ENCODE measurements around the gene POLQ. TPM values are rescaled to one million over a fixed set of nuclear protein-coding genes. Genes with fewer than 3 reads are reported as not detected.

POLQ gene
- total and polyA plus RNA-seq, 9 of the 15 experiments (the other 6 are each of a cell fraction or from before 2014, with no cell fraction given): 1.5 to 19.0 (median 8.8) TPM

- H3K9ac ChIP-seq (ENCODE audit: insufficient read depth in 1 of 2, low read depth in 2 of 2, low read length in 2 of 2): no peak overlapping the region
- no peak overlapping the region for H2AFZ ChIP-seq (ENCODE audit: low read depth, low read length)
- no peak for FAIRE-seq
- in situ Hi-C loops (cut with MboI): no loop called here
- BruUV-seq (replicated peaks): no TSS peak
- H3K9me1 ChIP-seq (ENCODE audit: control insufficient read depth, insufficient read depth, low read length): no peaks in the 10 kb centered on the region
- H3K9me3 ChIP-seq (replicated peaks; ENCODE audit: control insufficient read depth, insufficient read depth, low read depth, low read length): no peaks in the 10 kb centered on the region
- no peaks in the 10 kb centered on the region for H3K4me1 ChIP-seq (replicated peaks in 1 of 2; ENCODE audit: control insufficient read depth in 2 of 2, insufficient read depth in 2 of 2, low read length in 2 of 2)
- H3K27ac ChIP-seq (ENCODE audit: extremely low read depth, low read depth, low read length): no peak overlapping the region
- intact Hi-C loops (cut with micrococcal nuclease): no loop called here
- no peaks in the 10 kb centered on the region for H3K27me3 ChIP-seq (ENCODE audit: control insufficient read depth in 2 of 2, insufficient read depth in 2 of 2, low read length in 2 of 2)
- no peak for TF ChIP-seq ZNF175 (CRISPR knock-in tag; IDR thresholded peaks at IDR 0.05; ENCODE audit: low read depth)
- TF ChIP-seq MYC (IDR thresholded peaks at IDR 0.05; ENCODE audit: low read depth, low read length): no peak
- no peak for TF ChIP-seq MYC (CRISPR knock-in tag; IDR thresholded peaks at IDR 0.05; ENCODE audit: borderline replicate concordance, low read depth)
- no peak for TF ChIP-seq YBX1 (IDR thresholded peaks at IDR 0.05)
- CTCF ChIA-PET (ENCODE audit: low intra/inter-chr PET ratio): no interaction called here
- no peak overlapping the region for H3K4me3 ChIP-seq
- POLR2A ChIA-PET: no interaction called here
- H3K4me2 ChIP-seq (ENCODE audit: insufficient read depth, low read length): no peak overlapping the region
- H3K36me3 ChIP-seq (ENCODE audit: control insufficient read depth, insufficient read depth, low read length): peaks cover 44% of the 10 kb centered on the region; the same call in 2 of the 3 replicates
- no peaks in the 10 kb centered on the region for H4K20me1 ChIP-seq (replicated peaks; ENCODE audit: control insufficient read depth, insufficient read depth, low read length)
- 100% methylated on average over 1 of the region's 1 CpG for WGBS (ENCODE audit: insufficient coverage, low coverage, missing lambda C conversion rate)
- DNase-seq (ENCODE audit: extremely low read depth in 1 of 4, low spot score in 3 of 4): no peak
- no peaks in the 10 kb centered on the region for H3K79me2 ChIP-seq (ENCODE audit: control insufficient read depth, insufficient read depth, low read length)
- no peak for ATAC-seq
These were observed 62.5 kb downstream of the POLQ start for GRCh38 chr3:121483290-121483689.

- CTCF ChIA-PET (ENCODE audit: low intra/inter-chr PET ratio): no interaction called here
- TF ChIP-seq CLOCK (CRISPR knock-in tag; IDR thresholded peaks at IDR 0.05; ENCODE audit: borderline replicate concordance) (no peak), HDAC6 (IDR thresholded peaks at IDR 0.05; ENCODE audit: low read depth, low read length) (no peak), POLR3G (IDR thresholded peaks at IDR 0.05; ENCODE audit: extremely low read depth, insufficient read length, insufficient replicate concordance) (no peak), ZFP91 (CRISPR knock-in tag; IDR thresholded peaks at IDR 0.05) (no peak), NFYB (IDR thresholded peaks at IDR 0.05; ENCODE audit: extremely low read depth, insufficient read length) (no peak), ELF1 (tag; IDR thresholded peaks at IDR 0.05) (no peak), ZBTB1 (CRISPR knock-in tag; IDR thresholded peaks at IDR 0.05; ENCODE audit: borderline replicate concordance, low read depth) (no peak), GABPB1 (CRISPR knock-in tag; IDR thresholded peaks at IDR 0.05) (no peak), PRPF4 (IDR thresholded peaks at IDR 0.05; ENCODE audit: insufficient read depth, low read depth, low read length, poor library complexity, severe bottlenecking) (no peak)
These were observed 63.1 kb downstream of the POLQ start for GRCh38 chr3:121482660-121483059.

More at GRCh38 chr3:121482660-121483059, 63.1 kb downstream of the POLQ start:
- Histone ChIP-seq H3K79me2 (ENCODE audit: control insufficient read depth, insufficient read depth, low read length) (no peaks in the 10 kb centered on the region), H3K9me3 (replicated peaks; ENCODE audit: control insufficient read depth, insufficient read depth, low read depth, low read length) (no peaks in the 10 kb centered on the region), H3K4me2 (ENCODE audit: insufficient read depth, low read length) (no peak overlapping the region), H2AFZ (ENCODE audit: low read depth, low read length) (no peak overlapping the region), H3K27ac (ENCODE audit: extremely low read depth, low read depth, low read length) (no peak overlapping the region), H3K9me1 (ENCODE audit: control insufficient read depth, insufficient read depth, low read length) (no peaks in the 10 kb centered on the region), H3K36me3 (ENCODE audit: control insufficient read depth, insufficient read depth, low read length) (peaks cover 45% of the 10 kb centered on the region; the same call in 2 of the 3 replicates), H3K4me1 (replicated peaks in 1 of 2; ENCODE audit: control insufficient read depth in 2 of 2, insufficient read depth in 2 of 2, low read length in 2 of 2) (no peaks in the 10 kb centered on the region), H3K9ac (ENCODE audit: insufficient read depth in 1 of 2, low read depth in 2 of 2, low read length in 2 of 2) (no peak overlapping the region), H3K27me3 (ENCODE audit: control insufficient read depth in 2 of 2, insufficient read depth in 2 of 2, low read length in 2 of 2) (no peaks in the 10 kb centered on the region), H3K4me3 (no peak overlapping the region), H4K20me1 (replicated peaks; ENCODE audit: control insufficient read depth, insufficient read depth, low read length) (no peaks in the 10 kb centered on the region)
- intact Hi-C loops (cut with micrococcal nuclease) (no loop called here), in situ Hi-C loops (cut with MboI) (no loop called here)
- ATAC-seq (no peak), DNase-seq (ENCODE audit: extremely low read depth in 1 of 4, low spot score in 3 of 4) (no peak), FAIRE-seq (no peak)
- 92% methylated on average over 1 of the region's 1 CpG for WGBS (ENCODE audit: insufficient coverage, low coverage, missing lambda C conversion rate)
- no TSS peak for BruUV-seq (replicated peaks)
- POLR2A ChIA-PET: no interaction called here
